Urinary bladder (tissue), 4 donors: ENCODE measurements around the gene DIDO1. TPM values are rescaled to one million over a fixed set of nuclear protein-coding genes. Genes with fewer than 3 reads are reported as not detected.
"Not testable (repeated sequence)": the region's sequence is repeated elsewhere in the genome, so short reads cannot be mapped to it uniquely, and the experiment has no call there.

Experiments
- DNase-seq: peaks from one replicate; pipeline ENCODE4 v3.0.0-alpha.2; 2015; ENCODE audit errors: extremely low spot score
- H3K27ac ChIP-seq: one replicate; pipeline ENCODE4 v1.5.1; 2013; ENCODE audit warnings: low read depth, mild to moderate bottlenecking, moderate library complexity
- H3K36me3 ChIP-seq: one replicate; pipeline ENCODE4 v1.6.1; 2013; ENCODE audit warnings: mild to moderate bottlenecking, moderate library complexity; ENCODE audit not compliant: insufficient read depth
- H3K4me1 ChIP-seq: one replicate; pipeline ENCODE4 v1.6.1; 2013; ENCODE audit warnings: mild to moderate bottlenecking, moderate library complexity; ENCODE audit not compliant: insufficient read depth
- H3K4me3 ChIP-seq: one replicate; pipeline ENCODE4 v1.5.1; 2013; ENCODE audit warnings: low read depth, low read length
- WGBS: extraction: QIAGEN DNeasy Blood & Tissue Kit; methylation state at CpG from one replicate; pipeline ENCODE4 v1.1.7; 2013; 5-methylcytosine and 5-hydroxymethylcytosine counted together
- polyA plus RNA-seq: library from polyadenylated mRNA; stranded (reverse); fragments of 200-250 nt; gene quantifications from one replicate; pipeline ENCODE4 v1.2.3, GENCODE V29; 2013
- total RNA-seq: library from RNA; depleted of rRNA; stranded (reverse); fragments of >200 nt; gene quantifications from one replicate; pipeline ENCODE4 v1.2.3, GENCODE V29; 2014
- donor health status: healthy with polysubstance abuse.
- donor health status: healthy.

The DIDO1 gene
- total and polyA plus RNA-seq, 2 donors = 44.1 to 50.1 TPM

- WGBS = 87% methylated on average over 22 of the region's 22 CpGs
- no peaks in the 10 kb centered on the region for H3K36me3 ChIP-seq
- no peak for DNase-seq
- no peak overlapping the region for H3K4me3 ChIP-seq
- H3K27ac ChIP-seq = no peak overlapping the region
- no peaks in the 10 kb centered on the region for H3K4me1 ChIP-seq
Measured at GRCh38 chr20:62935968-62936585, 9.8 kb upstream of the DIDO1 start.

GRCh38 chr20:62935204-62935967 is 9.1 kb upstream of the DIDO1 start:
- 81% methylated on average over 12 of the region's 12 CpGs for whole genome bisulfite sequencing
- Histone ChIP-seq H3K4me1 (no peaks in the 10 kb centered on the region), H3K36me3 (no peaks in the 10 kb centered on the region), H3K27ac (no peak overlapping the region), H3K4me3 (no peak overlapping the region)
- no peak for DNase-seq

- Histone ChIP-seq H3K4me1 (no peaks in the 10 kb centered on the region), H3K4me3 (no peak overlapping the region), H3K36me3 (no peaks in the 10 kb centered on the region), H3K27ac (no peak overlapping the region)
- 47% methylated on average over 3 of the region's 3 CpGs for WGBS
- no peak for DNase-seq
Measured at GRCh38 chr20:62933966-62934365, 7.7 kb upstream of the DIDO1 start.

- peaks cover 1% of the 10 kb centered on the region for H3K4me1 ChIP-seq
- DNase-seq = no peak
- H3K27ac ChIP-seq = no peak overlapping the region
- H3K4me3 ChIP-seq = no peak overlapping the region
- WGBS = 85% methylated on average over 9 of the region's 9 CpGs
- no peaks in the 10 kb centered on the region for H3K36me3 ChIP-seq
Measured at GRCh38 chr20:62931464-62931863, 5.2 kb upstream of the DIDO1 start.

- no peak for DNase-seq
- H3K4me3 ChIP-seq = peak overlapping the region; percentile 62
- 1% methylated on average over 44 of the region's 44 CpGs for WGBS
- H3K4me1 ChIP-seq = peaks cover 1% of the 10 kb centered on the region
- H3K27ac ChIP-seq = peak overlapping the region; percentile 78
- H3K36me3 ChIP-seq = no peaks in the 10 kb centered on the region
Measured at GRCh38 chr20:62929051-62929538, 2.8 kb upstream of the DIDO1 start.

- Histone ChIP-seq H3K4me3 (peak overlapping the region; percentile 62), H3K27ac (peak overlapping the region; percentile 91), H3K4me1 (peaks cover 1% of the 10 kb centered on the region), H3K36me3 (no peaks in the 10 kb centered on the region)
- no peak for DNase-seq
- 38% methylated on average over 14 of the region's 14 CpGs for WGBS
Measured at GRCh38 chr20:62928246-62928939, 2.1 kb upstream of the DIDO1 start.

GRCh38 chr20:62927128-62927705 is 912 bp upstream of the DIDO1 start:
- WGBS = 69% methylated on average over 12 of the region's 12 CpGs
- Histone ChIP-seq H3K4me1 (peaks cover 1% of the 10 kb centered on the region), H3K36me3 (no peaks in the 10 kb centered on the region), H3K27ac (peak overlapping the region; percentile 12), H3K4me3 (peak overlapping the region; percentile 99)
- no peak for DNase-seq

- under 1% methylated on average over 63 of the region's 63 CpGs for WGBS
- peak overlapping the region; percentile 99 for H3K4me3 ChIP-seq
- no peak for DNase-seq
- peak overlapping the region; percentile 97 for H3K27ac ChIP-seq
- H3K36me3 ChIP-seq = no peaks in the 10 kb centered on the region
- H3K4me1 ChIP-seq = peaks cover 1% of the 10 kb centered on the region
Measured at GRCh38 chr20:62925420-62926228, 681 bp downstream of the DIDO1 start.

GRCh38 chr20:62925076-62925419 is 1.3 kb downstream of the DIDO1 start:
- DNase-seq = no peak
- Histone ChIP-seq H3K4me1 (peaks cover 2% of the 10 kb centered on the region), H3K36me3 (no peaks in the 10 kb centered on the region), H3K4me3 (peak overlapping the region; percentile 99), H3K27ac (peak overlapping the region; percentile 97)
- 3% methylated on average over 4 of the region's 4 CpGs for WGBS

- DNase-seq = no peak
- Histone ChIP-seq H3K4me3 (peak overlapping the region; percentile 99), H3K27ac (peak overlapping the region; percentile 32), H3K36me3 (no peaks in the 10 kb centered on the region), H3K4me1 (peaks cover 4% of the 10 kb centered on the region)
- 24% methylated on average over 12 of the region's 12 CpGs for WGBS
Measured at GRCh38 chr20:62924442-62925075, 1.7 kb downstream of the DIDO1 start.

GRCh38 chr20:62923669-62924441 is 2.5 kb downstream of the DIDO1 start:
- Histone ChIP-seq H3K36me3 (no peaks in the 10 kb centered on the region), H3K4me1 (peaks cover 4% of the 10 kb centered on the region), H3K27ac (peak overlapping the region; percentile 32), H3K4me3 (no peak overlapping the region)
- no peak for DNase-seq
- whole genome bisulfite sequencing = 53% methylated on average over 7 of the region's 7 CpGs

- not testable (repeated sequence) for H3K4me3 ChIP-seq
Measured at GRCh38 chr20:62923059-62923668, 3.1 kb downstream of the DIDO1 start.

More at GRCh38 chr20:62923059-62923668, 3.1 kb downstream of the DIDO1 start:
- H3K4me1 ChIP-seq, H3K27ac ChIP-seq, H3K36me3 ChIP-seq, DNase-seq: not testable (repeated sequence)
- WGBS = 56% methylated on average over 17 of the region's 17 CpGs
